Stimulated activated CD8-positive, alpha-beta memory T cell treated with anti-CD3 and anti-CD28 coated beads, Interleukin-7, amount 100 ng/mL, for 4 hours (primary cell): ENCODE measurements around the gene ESRRA.

Experiments
- DNase-seq, 2 donors: peaks; one replicate each; pipeline ENCODE4 v3.0.0-alpha.2; 2020; ENCODE audit warnings: low read depth in 2 of 2

ESRRA gene

DNA sequence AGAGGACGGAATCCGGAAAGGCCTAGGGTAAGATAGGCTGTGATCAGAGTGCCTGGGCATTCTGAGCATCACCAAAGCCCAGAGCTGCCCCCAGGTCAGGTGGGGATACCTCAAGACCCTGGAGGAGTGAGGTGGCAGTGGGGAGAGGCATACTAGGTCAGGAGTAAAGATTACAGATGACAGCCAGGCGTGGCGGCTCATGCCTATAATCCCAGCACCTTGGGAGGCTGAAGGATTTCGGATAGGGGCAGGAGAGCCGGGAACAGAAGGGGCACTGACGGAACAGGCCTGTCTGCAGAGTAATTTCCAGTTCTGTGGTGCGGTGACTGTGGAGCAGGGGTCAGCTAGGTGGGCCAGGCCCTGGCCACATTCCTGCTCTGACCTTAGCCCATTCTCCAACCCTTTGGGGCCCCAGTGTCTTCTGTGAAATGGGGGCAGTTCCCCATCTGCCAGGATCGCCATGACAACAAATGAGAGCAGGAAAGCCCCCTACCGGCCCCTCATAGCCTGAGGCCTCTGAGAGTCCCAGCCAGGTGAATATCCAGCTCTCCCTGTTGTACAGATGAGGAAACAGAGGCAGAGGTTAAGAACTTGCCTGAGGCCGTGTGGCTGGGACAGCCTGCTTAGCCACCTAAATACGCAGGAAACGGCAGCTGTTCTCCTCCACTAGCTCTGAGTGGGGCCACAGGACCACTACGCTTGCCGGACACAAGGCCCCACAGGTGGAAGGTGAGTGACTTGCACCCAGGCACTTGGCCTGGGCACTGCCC, 30.1 kb upstream of the ESRRA start:
- DNase-seq, result no peak

GRCh38 chr11:64275841-64276240, 29.5 kb upstream of the ESRRA start:
- DNase-seq, result no peak

- DNase-seq, result no peak
Observed at GRCh38 chr11:64276653-64277431, 28.5 kb upstream of the ESRRA start.

- no peak for DNase-seq
Observed at GRCh38 chr11:64278576-64279190, 26.6 kb upstream of the ESRRA start.

DNA sequence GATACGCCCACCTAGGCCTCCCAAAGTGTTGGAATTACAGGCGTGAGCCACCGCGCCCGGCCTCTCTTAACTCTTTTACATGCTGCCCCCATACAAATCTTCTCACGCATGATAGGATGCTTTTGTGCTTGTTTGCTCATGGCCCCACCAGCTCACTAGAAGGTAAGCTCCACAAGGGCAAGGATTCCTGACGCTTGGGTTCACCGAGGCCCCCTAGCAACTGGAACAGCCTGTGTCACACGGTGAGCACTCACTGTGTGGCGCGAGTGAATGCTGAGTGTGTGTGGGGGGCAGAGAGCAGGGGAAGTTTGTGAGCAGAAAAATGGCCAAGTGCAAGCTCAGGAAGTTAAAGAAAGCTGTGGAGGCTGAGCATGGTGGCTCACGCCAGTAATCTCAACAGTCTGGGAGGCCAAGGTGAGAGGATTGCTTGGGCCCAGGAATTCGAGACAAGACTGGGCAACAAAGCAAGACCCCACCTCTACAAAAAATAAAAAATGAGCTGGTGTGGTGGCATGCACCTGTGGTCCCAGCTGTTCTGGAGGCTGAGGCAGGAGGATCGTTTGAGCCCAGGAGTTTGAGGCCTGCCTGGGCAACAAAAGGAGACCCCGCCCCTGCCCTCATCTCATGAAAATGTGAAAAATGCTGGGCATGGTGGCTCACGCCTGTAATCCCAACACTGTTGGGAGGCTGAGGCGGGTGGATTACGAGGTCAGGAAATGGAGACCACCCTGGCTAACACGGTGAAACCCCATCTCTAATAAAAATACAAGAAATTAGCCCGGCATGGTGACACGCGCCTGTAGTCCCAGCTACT, 23.2 kb upstream of the ESRRA start:
- DNase-seq, result no peak

DNA sequence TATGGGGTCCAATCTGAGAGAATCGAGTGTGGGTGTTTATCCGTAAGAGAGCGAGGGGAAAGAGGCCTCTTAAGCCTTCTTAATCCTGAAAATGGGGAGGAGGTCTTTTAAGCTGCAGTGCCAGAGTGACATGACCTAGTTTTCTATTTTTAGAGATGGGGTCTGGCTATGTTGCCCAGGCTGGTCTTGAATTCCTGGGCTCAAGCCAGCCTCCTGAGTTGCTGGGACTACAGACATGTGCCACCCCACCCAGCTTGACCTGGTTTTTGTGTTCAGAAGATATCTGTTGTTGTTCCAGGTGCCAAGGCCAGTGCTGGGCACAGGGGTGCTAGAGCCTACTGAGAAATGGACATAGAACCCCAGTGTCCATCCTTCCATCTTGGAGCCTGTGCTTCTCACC, 22.2 kb upstream of the ESRRA start:
- no peak for DNase-seq

- DNase-seq, result peak; percentile 85 to 88
Observed at GRCh38 chr11:64284048-64284961, 21.0 kb upstream of the ESRRA start, which contains the start of gene BAD. Gene BAD (minus strand): TSS chr11:64284665. CDS start chr11:64284368, 297 bp downstream.

DNA sequence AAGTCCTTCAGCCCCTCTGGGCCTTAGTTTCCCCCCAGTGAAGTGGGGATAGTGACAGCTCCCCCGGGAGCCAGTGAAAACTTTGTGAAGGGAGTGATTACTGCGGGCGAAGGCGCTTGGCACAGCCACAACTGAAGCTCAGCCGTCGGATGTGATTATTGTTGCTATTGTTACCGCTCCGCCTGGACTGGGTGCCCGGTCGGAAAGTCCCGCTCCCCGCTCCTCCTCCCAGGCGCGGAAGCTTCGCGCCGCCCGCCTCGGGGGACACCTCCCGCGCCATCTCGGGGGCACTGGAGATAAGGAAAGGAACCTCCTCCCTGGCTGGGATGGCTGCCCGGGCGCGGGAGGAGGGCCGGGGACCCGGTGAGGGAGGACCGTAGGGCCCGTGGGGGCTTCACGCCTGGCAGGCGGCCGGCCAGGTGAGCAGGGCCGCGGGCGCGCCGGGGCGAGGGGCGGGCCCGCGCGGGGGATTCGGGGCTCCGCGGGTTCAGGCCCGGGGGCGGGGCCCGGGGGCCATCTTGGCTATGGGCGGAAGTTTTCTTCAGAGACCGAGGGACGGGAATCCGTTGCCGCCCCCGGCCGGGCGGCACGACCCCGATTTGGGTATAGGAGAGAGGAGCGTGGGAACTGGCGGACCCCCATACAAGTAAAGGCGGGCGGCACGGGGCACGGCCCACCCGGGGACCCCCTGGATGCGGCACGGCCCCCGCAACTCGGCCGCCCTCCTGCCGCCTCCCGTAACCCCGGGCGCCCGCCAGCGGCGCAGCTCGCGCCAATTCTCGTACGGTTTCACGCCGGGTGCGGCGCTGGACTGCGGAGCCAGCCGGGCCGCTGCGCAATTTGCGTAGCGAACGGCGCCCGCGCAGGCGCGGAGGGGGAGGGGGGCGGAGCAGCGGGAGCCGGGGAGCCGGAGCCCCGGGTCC, 20.1 kb upstream of the ESRRA start, which contains the start of gene GPR137:
TSS of gene GPR137 (plus strand) at position 887 of the 923 bp plus-strand sequence. CDS start 677 bp downstream, outside the sequence.
- DNase-seq, result peak; percentile 78 to 89

DNA sequence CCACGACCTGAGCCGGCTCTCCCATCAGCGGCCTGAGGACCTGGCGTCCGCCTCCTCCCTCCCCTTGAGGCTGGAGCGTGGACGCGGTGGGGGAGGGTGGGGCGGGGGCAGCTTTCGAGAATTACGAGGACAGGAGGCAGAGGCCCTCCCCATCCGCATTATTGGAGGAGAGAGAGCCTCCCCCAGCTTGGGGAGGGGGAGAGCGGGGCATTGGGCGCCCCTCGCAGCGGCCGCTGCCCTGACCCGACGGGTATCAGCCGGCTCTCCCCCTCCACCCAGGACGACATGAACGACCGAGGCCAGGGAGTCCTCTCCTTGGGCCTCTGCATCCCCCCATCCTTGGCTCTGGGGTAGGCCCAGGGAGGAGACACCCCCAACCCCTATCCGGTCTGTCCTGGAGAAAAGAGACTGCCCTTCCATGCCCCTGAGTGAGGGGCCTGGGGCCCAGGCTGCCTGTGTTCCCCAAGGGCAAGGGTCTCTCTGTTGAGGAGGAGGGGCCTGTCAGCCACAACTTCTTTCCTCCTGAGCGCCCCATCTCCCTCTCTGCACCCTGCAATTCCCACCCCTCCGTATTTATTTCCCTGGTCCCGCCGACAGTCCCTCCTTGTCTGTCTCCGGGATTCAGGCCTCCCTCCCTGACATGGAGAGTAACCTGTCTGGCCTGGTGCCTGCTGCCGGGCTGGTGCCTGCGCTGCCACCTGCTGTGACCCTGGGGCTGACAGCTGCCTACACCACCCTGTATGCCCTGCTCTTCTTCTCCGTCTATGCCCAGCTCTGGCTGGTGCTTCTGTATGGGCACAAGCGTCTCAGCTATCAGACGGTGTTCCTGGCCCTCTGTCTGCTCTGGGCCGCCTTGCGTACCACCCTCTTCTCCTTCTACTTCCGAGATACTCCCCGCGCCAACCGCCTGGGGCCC, 19.2 kb upstream of the ESRRA start:
- DNase-seq, result no peak

DNA sequence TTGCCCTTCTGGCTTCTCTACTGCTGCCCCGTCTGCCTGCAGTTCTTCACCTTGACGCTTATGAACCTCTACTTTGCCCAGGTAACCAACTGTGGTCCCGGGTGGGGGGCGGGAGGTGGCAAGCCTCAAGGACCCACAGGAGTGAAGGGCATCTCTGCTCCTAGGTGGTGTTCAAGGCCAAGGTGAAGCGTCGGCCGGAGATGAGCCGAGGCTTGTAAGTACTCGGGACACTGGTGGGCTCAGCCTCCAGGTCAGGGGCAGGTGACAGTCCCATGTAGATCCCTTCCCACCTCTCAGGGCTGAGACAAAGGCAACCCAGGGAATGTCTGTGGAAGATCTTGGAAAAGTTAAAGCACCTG, 18.5 kb upstream of the ESRRA start:
- no peak for DNase-seq

DNA sequence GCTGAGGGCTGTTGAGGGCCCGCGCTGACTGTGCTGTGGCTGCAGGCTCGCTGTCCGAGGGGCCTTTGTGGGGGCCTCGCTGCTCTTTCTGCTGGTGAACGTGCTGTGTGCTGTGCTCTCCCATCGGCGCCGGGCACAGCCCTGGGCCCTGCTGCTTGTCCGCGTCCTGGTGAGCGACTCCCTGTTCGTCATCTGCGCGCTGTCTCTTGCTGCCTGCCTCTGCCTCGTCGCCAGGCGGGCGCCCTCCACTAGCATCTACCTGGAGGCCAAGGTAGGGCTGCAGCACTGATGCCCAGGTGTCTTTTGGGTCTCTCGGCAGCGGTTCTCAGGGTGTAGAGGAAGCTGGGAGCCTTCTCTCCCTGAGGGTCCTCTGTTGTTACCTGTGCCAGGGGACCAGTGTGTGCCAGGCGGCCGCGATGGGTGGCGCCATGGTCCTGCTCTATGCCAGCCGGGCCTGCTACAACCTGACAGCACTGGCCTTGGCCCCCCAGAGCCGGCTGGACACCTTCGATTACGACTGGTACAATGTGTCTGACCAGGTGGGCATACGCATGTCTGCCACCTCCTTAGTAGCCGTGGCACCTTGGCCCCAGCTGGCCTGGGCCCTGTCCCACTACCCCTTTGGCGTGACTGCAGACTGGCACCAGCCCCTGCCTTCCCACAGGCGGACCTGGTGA, 17.5 kb upstream of the ESRRA start:
- DNase-seq, result no peak

DNA sequence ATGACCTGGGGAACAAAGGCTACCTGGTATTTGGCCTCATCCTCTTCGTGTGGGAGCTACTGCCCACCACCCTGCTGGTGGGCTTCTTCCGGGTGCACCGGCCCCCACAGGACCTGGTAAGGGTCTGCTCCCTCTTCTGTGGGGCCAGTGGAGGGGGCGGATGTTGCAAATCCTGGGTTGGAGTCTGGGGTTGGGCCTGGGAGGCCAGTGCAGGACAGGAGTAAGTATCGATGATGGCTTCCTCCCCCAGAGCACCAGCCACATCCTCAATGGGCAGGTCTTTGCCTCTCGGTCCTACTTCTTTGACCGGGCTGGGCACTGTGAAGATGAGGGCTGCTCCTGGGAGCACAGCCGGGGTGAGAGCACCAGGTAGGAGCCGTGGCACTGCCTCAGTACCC, 17.0 kb upstream of the ESRRA start:
- no peak for DNase-seq

- DNase-seq, result no peak
Observed at GRCh38 chr11:64289002-64289564, 16.2 kb upstream of the ESRRA start.

- no peak for DNase-seq
Observed at GRCh38 chr11:64290352-64291261, 14.7 kb upstream of the ESRRA start.

DNA sequence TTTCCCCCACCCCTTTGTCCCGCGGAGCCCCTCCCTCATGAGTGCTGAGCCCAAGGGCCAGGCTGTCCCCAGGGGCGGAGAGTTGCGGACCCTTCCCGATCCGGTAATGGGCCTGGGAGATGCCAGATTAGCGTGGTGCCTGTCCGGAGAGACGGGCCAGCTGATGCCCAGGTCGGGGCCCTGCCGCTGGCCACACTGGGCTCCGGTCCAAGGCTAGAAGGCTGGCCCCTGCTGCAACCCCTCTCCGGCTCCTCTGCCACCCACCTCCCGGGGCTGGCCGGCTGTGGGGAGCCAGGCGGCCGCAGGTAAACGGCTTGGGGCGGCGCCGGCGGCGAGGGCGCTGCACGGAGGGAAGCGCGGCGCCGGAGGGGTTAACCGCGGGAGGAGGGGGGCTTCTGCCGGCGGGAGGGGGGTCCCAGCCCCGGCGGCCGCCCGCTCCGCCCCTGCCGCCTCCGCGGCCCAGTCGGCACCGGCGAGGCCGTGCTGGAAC, 14.0 kb upstream of the ESRRA start, which contains the start of gene KCNK4:
TSS of gene KCNK4 (plus strand) at position 41 of the 490 bp plus-strand sequence. CDS start 1,717 bp downstream, outside the sequence.
- no peak for DNase-seq
